ENCODE measurements around the gene UBTD1.

UBTD1 gene

DNA sequence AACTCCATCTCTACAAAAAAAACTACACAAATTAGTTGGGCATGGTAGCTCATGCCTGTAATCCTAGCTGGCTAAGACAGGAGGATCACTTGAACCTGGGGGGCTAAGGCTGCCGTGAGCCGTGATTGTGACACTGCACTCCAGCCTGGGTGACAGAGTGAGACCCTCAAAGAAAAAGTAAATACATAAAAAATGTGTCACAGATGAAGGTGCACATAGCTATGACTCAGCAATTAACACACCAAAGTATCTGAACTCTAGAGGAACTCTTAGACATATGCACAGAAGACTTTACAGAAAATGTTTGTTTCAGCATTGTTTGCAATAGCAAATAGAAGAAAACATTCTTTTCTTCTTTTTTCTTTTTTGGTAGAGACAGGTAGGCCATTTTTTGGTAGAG lies 99.1 kb downstream of the UBTD1 start:
- TF ChIP-seq, protein P1, sequence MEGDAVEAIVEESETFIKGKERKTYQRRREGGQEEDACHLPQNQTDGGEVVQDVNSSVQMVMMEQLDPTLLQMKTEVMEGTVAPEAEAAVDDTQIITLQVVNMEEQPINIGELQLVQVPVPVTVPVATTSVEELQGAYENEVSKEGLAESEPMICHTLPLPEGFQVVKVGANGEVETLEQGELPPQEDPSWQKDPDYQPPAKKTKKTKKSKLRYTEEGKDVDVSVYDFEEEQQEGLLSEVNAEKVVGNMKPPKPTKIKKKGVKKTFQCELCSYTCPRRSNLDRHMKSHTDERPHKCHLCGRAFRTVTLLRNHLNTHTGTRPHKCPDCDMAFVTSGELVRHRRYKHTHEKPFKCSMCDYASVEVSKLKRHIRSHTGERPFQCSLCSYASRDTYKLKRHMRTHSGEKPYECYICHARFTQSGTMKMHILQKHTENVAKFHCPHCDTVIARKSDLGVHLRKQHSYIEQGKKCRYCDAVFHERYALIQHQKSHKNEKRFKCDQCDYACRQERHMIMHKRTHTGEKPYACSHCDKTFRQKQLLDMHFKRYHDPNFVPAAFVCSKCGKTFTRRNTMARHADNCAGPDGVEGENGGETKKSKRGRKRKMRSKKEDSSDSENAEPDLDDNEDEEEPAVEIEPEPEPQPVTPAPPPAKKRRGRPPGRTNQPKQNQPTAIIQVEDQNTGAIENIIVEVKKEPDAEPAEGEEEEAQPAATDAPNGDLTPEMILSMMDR (IDR thresholded peaks at IDR 0.05), result no peak
- Histone ChIP-seq H3K4me3 (no peak overlapping the region), H3K27ac (peak overlapping the region in 1 of 2 donors; percentile 79)
- DNase-seq (ENCODE audit: low spot score), result no peak

DNA sequence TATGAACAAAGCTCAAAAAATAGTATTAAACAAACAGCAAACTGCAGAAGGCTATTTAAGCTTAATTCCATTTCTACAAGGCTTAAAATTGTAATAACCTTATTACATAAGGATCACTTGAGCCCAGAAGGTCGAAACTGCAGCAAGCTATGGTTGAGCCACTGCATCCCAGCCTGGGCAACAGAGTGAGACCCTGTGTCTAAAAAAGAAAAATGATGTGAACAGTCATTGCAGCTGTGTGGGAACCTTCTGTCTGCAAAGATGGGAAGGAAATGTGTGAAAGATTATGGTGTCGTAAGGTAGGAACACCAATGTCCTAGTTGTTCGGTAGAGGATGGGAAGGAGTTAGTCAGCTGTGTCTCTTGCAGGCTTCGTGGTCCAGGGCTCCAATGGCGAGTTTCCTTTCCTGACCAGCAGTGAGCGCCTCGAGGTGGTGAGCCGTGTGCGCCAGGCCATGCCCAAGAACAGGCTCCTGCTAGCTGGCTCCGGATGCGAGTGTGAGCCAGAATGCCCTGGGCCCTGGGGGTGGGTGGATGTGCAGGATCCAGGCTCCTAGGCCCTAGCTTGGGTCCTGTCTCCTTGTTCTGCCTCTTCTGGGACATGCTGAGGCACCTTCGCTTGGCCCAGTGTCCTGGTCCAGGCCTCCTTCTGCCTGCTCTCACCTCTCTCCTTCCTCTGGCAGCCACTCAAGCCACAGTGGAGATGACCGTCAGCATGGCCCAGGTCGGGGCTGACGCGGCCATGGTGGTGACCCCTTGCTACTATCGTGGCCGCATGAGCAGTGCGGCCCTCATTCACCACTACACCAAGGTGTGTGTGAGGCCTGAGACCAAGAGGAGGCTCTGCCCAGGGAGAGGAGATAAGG lies 99.9 kb downstream of the UBTD1 start:
- TF ChIP-seq, protein P1 (IDR thresholded peaks at IDR 0.05), result no peak
- DNase-seq (ENCODE audit: low spot score), result peak; percentile 71
- Histone ChIP-seq H3K4me3 (no peak overlapping the region), H3K27ac (no peak overlapping the region)

- no peak overlapping the region for H3K4me3 ChIP-seq
- DNase-seq (ENCODE audit: low spot score), result no peak
- TF ChIP-seq, protein P1 (IDR thresholded peaks at IDR 0.05), result no peak
- H3K27ac ChIP-seq, result no peak overlapping the region
These were observed 100.5 kb downstream of the UBTD1 start for GRCh38 chr10:97599272-97599619.

GRCh38 chr10:97600616-97601015 lies 101.9 kb downstream of the UBTD1 start:
- no peak overlapping the region for H3K27ac ChIP-seq
- DNase-seq (ENCODE audit: low spot score), result no peak
- TF ChIP-seq, protein P1 (IDR thresholded peaks at IDR 0.05), result no peak

DNA sequence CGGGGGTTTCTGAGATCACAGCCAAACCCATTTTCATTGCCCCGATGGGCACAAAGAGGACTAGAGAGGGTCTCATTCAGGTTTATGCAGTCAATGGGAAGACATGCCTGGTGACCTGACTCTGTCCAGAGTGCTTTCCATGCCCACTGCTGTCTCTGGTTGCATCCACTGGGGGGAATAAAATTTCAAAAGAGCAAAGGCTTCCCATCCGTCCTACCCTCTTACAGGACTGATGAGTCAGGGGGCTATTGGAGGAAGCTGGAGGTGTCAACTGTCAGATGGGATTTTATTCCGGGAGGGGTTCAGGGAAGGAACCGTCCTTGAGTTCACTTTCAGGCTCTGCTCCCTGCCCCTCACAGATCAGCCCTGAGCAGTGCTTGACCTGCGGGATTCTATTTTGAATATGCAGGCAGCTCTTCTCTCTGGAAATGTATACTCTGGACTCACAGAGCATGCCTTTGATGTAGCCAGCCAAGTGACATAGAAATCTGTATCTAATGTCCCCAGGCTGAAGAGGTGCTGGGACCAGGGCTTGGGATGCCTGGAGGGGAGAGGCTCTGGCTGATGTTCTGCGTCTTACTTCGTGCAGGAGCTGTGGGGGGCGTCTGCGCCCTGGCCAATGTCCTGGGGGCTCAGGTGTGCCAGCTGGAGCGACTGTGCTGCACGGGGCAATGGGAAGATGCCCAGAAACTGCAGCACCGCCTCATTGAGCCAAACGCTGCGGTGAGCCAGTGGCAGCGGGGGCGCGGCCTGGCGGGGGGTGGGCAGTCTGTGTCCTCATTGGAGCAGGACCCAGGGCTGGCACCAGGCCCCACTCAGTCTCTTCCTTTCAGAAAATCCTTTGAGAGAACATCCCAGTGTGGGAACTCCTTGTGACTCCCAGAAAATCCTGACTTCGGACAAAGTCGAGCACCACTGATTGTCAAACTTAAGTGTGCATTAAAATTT lies 102.8 kb downstream of the UBTD1 start:
- TF ChIP-seq, protein P1 (IDR thresholded peaks at IDR 0.05), result no peak
- Histone ChIP-seq H3K4me3 (no peak overlapping the region), H3K27ac (no peak overlapping the region)
- DNase-seq (ENCODE audit: low spot score), result no peak

More at GRCh38 chr10:97600616-97601015, 101.9 kb downstream of the UBTD1 start:
- no peak overlapping the region for H3K4me3 ChIP-seq

GRCh38 chr10:97607095-97607636 lies 108.4 kb downstream of the UBTD1 start:
- DNase-seq (ENCODE audit: low spot score), result no peak
- no peak overlapping the region for H3K4me3 ChIP-seq
- no peak overlapping the region for H3K27ac ChIP-seq
- TF ChIP-seq, protein P1 (IDR thresholded peaks at IDR 0.05), result no peak
